H1 (cell line): ENCODE measurements around the gene RARRES1.

Source experiments
- CTCF ChIP-seq, 3 experiments: IDR thresholded peaks; 1 replicate in 2 of 3; 2 replicates in 1 of 3; pipeline versions ENCODE4 v1.5.1 to v1.6.1; 2011; ENCODE audit warnings: low read length in 3 of 3, mild to moderate bottlenecking in 3 of 3, inconsistent platforms in 2 of 3, low read depth in 1 of 3, moderate library complexity in 1 of 3; ENCODE audit not compliant: insufficient read depth in 1 of 3; ENCODE audit errors: control extremely low read depth in 1 of 3
- POLR2A ChIP-seq, 2 experiments: IDR thresholded peaks; 1 replicate in 1 of 2; 2 replicates in 1 of 2; pipeline ENCODE4 v1.6.1; 2011; ENCODE audit warnings: low read depth in 2 of 2, low read length in 2 of 2, mild to moderate bottlenecking in 2 of 2; ENCODE audit errors: control extremely low read depth in 1 of 2
- POLR2AphosphoS5 ChIP-seq: IDR thresholded peaks from 2 replicates; pipeline ENCODE4 v1.6.1; 2011; ENCODE audit warnings: low read depth, low read length
- TAF1 ChIP-seq: IDR thresholded peaks from 2 replicates; pipeline ENCODE4 v1.6.1; 2011; ENCODE audit warnings: mild to moderate bottlenecking, low read depth, low read length
- TBP ChIP-seq: IDR thresholded peaks from 2 replicates; pipeline ENCODE4 v1.6.1; 2011; ENCODE audit warnings: low read depth, low read length, improper control_type of control experiment

DNA sequence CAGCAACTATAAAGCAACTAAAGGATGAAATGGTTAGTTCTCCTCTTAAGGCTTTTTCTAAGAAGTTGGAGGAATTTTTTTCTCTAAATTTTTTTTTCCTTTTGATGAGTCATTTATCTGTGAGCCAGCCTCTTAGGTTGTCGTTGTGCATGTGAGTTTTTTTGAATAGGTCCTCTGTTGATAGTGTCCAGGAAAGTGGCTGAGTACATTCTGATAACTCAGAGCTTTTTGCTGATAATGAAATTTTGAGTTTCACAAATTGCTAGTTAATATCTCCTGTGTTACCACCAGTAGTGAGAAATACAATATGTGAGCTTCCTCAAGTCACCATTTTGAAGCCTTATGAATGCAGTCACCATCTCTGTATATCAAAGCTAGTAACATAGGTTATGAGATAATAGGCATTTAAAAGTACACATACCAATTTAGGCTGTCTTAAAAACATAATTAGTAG, 52.7 kb downstream of the RARRES1 start:
- no peak for TF ChIP-seq POLR2AphosphoS5
- TF ChIP-seq TAF1: no peak
- TF ChIP-seq POLR2A (IDR thresholded peaks at IDR 0.05; ENCODE audit: control extremely low read depth in 1 of 2, low read depth in 2 of 2, low read length in 2 of 2): no peak
- no peak for TF ChIP-seq TBP
- no peak for TF ChIP-seq CTCF (IDR thresholded peaks at IDR 0.05; ENCODE audit: control extremely low read depth in 1 of 3, insufficient read depth in 1 of 3, low read depth in 1 of 3, low read length in 3 of 3)
